K562 (cell line): ENCODE results near the gene SRC.

Source experiments
- CTCF ChIP-seq, 3 experiments: IDR thresholded peaks in 2 of 3; conservative IDR thresholded peaks in 1 of 3; 2 replicates each; pipeline ENCODE4 v1.5.1; 2011 to 2012; ENCODE audit warnings: low read length in 3 of 3, mild to moderate bottlenecking in 3 of 3, control low read depth in 2 of 3, improper control_type of control experiment in 1 of 3, inconsistent platforms in 1 of 3, low read depth in 1 of 3, mixed read lengths in 1 of 3, moderate library complexity in 1 of 3; ENCODE audit not compliant: insufficient read depth in 2 of 3
- EGR1 ChIP-seq: fragments of 450-650 bp; conservative IDR thresholded peaks from 2 replicates; pipeline ENCODE4 v1.6.1; 2017; ENCODE audit warnings: mild to moderate bottlenecking
- FOXM1 ChIP-seq, 2 experiments: fragments of 450-650 bp in 1 of 2; sonication (generic) in 1 of 2; formaldehyde crosslinking in 1 of 2; IDR thresholded peaks; 2 replicates each; pipeline versions ENCODE4 v1.6.1 to v1.9.0; 2017 to 2022; ENCODE audit warnings: low read depth in 2 of 2, mild to moderate bottlenecking in 2 of 2, missing genetic modification reagents in 1 of 2, moderate library complexity in 1 of 2
- IRF2 ChIP-seq: sonication (generic); formaldehyde crosslinking; IDR thresholded peaks from 2 replicates; pipeline ENCODE4 v1.8.1; 2022; ENCODE audit warnings: mild to moderate bottlenecking, missing genetic modification reagents

- TF ChIP-seq EGR1 (no peak), FOXM1 (IDR thresholded peaks at IDR 0.05; ENCODE audit: low read depth) (no peak), FOXM1 (CRISPR knock-in tag; IDR thresholded peaks at IDR 0.05; ENCODE audit: low read depth) (no peak), CTCF (IDR thresholded peaks at IDR 0.05 in 2 of 3, conservative IDR thresholded peaks at IDR 0.05 in 1 of 3; ENCODE audit: insufficient read depth in 2 of 3, low read depth in 1 of 3, low read length in 3 of 3) (no peak), IRF2 (CRISPR knock-in tag) (no peak)
Observed at GRCh38 chr20:37347347-37347823, 1.4 kb downstream of the SRC start.
